ENCODE data around the gene PCDH15.
"Not testable (repeated sequence)": the region's sequence is repeated elsewhere in the genome, so short reads cannot be mapped to it uniquely, and the experiment has no call there.

The PCDH15 gene

DNA sequence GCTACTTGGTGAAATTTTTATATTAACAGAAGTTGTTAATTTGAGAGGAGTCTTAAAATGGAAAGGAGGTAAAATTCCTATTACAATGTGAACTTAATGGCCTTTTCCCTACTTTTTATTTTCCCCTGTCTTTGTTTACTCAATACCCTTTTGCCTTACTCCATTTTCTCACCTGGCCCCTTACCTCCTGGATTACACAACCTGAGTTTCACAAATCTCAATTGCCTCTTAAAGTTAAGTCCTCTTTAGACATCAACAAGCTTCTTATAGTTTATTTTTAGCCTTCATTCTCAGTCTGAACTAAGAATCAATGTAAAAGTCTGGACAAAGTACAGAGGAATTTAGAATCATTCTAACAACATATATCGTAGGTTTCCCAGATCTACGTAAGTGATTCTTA is 247.0 kb downstream of the PCDH15 start:
- DNase-seq (ENCODE audit: low spot score): no peak

DNA sequence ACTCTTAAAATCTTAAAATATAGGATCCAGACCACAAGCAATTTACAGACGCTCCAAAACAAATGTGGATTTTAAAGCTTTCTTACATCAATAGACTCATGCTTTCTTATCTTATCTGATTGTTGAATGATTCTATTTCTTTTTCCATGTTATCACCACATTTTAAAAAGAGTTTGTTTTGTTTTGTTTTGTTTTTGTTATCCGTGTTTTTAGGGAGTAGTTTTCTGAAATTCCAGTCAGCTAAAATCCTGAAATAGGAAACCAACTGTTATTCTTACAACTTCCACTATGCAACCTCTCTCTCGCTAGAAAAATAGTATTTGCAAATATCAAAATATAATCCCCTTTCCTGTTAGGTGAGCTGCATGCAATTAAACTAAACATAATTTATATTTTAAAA is 251.0 kb downstream of the PCDH15 start:
- DNase-seq (ENCODE audit: low spot score): no peak

- DNase-seq (ENCODE audit: low spot score): no peak
Measured at GRCh38 chr10:54531296-54531695, 269.7 kb downstream of the PCDH15 start.

DNA sequence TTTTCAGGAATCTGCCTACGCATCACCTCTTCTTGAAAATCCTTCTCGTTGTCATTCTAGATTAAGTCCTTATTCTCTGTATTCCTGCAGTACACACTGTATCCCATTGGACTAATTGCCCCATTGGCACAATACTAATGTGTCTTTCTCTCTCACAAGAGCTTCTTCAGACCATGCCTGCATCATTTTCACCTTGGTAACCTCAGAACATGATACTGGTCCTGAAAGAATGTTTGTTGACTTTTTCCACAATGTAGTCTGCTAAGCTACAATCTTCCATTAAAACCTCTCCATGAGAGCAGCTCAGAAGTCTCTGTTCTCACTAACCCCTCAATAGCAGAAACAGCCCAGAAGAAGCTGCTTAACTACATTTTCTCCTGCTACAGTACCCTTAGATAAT is 270.7 kb downstream of the PCDH15 start:
- DNase-seq (ENCODE audit: low spot score): no peak

- no peak for DNase-seq (ENCODE audit: low spot score)
Measured at GRCh38 chr10:54525816-54526215, 275.2 kb downstream of the PCDH15 start.

DNA sequence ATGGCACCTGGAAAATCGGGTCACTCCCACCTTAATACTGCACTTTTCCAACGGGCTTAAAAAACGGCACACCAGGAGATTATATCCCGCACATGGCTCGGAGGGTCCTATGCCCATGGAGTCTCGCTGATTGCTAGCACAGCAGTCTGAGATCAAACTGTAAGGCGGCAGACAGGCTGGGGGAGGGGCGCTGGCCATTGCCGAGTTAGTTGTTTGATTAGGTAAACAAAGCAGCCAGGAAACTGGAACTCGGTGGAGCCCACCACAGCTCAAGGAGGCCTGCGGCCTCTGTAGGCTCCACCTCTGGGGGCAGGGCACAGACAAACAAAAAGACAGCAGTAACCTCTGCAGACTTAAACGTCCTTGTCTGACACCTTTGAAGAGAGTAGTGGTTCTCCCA is 285.8 kb downstream of the PCDH15 start:
- not testable (repeated sequence) for DNase-seq (ENCODE audit: low spot score)

GRCh38 chr10:54503863-54504262 is 297.2 kb downstream of the PCDH15 start:
- no peak for DNase-seq (ENCODE audit: low spot score)

DNA sequence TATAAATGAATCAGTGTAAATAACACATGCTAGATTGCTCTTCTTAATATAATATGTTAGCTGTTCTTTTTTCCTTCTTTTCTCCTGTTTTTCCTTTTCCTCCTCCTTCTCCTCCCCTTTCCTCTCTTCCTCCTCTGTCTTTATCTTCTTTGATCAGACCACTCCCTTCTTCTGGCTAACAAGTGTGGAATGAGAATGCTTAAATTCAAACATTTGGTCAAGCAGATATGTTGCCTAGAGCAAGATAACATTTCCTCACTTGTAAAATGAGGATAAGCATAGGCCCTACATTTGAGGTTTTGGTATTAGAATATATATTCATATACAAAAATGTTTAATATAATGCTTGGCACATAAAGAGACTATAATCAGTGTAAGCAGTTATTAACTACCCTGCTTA is 299.1 kb downstream of the PCDH15 start:
- DNase-seq (ENCODE audit: low spot score): no peak

DNA sequence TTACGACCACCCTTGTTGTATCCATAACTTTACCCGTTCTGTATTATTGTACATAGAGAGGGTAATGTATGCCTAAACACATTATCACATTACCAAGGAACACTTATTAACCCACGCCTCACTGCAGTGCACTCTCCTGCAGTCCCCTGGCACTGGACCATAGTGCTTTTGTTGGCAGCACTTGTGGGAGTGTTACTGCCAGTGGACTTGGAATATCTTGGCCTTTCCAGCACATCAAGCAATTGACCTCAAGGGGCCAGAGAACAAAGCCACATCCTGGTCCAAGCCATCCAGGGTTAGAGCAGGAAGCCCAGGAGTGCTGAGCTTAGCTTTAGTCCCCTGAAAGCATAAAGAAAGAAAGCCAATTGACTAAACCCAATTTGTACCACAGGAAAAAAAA is 304.2 kb downstream of the PCDH15 start:
- DNase-seq (ENCODE audit: low spot score): no peak

GRCh38 chr10:54487743-54488142 is 313.3 kb downstream of the PCDH15 start:
- no peak for DNase-seq (ENCODE audit: low spot score)

DNA sequence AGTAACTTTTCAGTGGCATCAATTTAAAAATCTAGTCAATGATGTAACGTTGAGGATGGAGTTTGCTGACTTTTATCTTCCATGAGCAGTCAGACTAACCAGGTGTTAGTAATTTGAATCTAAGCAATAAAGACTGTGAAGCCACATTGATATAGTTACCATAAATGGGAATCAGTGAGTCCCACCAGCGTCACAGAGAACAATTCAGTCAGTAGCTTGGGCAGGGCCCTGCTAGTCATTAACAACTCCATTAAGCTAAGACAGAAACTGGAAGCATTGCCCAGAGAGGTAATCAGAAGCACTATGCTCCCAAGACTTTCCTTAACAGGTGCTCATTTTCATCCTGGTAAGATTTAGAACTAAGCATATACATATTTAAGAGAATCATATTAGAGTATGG is 315.1 kb downstream of the PCDH15 start:
- no peak for DNase-seq (ENCODE audit: low spot score)

DNA sequence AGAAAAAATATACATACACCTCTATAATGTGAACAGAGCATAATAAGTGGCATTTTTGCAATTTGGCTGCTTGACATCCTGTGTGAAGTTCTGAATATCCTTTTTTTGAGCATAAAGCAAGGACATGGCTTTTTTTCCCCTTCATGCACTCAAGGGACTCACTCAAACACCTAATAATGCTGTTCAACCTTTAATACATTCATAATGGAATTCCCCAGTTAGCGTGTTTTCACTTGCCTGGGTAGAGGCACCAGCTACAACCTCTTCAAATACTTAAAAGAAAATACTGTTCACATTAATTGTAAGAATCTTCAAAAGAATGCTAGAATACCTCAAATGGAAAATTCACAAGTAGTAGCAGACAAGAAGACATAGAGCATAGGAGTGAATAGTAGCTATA is 316.8 kb downstream of the PCDH15 start:
- no peak for DNase-seq (ENCODE audit: low spot score)

DNA sequence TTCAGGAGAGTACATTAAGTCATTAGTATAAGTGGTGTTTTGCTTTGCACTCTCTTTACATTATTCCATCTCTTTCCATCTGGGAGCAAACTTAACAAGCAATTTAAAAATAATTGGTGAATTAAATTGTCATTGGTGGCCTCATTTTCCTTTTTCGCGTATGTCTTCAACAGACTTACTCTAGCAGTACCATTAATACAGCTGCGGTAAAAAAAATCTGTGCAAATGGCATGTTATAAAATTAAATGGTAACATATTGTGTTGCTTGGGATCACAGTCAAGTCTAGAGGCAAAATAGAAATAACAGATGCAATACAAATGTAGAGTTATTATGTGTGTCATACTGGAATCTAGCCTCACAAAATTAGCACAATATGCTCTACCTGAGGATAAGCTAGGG is 322.4 kb downstream of the PCDH15 start:
- DNase-seq (ENCODE audit: low spot score): no peak

DNA sequence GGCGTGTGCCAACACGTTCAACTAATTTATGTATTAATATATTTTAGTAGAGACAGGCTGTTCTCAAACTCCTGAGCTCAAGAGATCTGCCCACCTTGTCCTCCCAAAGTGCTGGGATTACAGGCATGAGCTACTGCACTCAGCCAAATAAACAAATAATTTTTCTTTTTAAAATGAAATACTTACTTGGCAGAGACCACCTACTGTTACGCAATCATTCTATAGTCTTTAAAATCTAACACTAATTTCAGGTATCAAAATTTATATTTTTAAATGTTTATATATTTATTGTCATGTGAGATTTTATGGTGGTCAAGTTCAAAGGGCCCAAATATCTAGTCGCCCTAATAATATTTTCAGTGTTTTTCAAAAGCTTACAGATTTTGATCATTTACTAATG is 323.3 kb downstream of the PCDH15 start:
- no peak for DNase-seq (ENCODE audit: low spot score)

DNA sequence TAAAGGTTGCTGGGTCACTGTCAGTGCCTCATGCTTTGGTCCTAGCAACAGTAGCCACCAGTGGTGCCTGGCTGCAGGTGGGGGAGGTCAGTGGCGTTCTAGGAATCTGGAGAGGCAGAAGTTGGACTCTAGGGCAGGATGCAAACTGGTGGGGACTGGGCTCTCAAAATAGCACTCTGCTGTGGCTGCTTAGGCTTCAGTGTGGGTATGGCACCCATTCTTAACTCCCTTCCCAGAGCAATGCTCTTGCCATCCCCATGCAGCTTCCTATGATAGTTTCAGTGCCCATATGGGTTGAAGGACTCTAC is 330.8 kb downstream of the PCDH15 start:
- no peak for DNase-seq (ENCODE audit: low spot score)

DNA sequence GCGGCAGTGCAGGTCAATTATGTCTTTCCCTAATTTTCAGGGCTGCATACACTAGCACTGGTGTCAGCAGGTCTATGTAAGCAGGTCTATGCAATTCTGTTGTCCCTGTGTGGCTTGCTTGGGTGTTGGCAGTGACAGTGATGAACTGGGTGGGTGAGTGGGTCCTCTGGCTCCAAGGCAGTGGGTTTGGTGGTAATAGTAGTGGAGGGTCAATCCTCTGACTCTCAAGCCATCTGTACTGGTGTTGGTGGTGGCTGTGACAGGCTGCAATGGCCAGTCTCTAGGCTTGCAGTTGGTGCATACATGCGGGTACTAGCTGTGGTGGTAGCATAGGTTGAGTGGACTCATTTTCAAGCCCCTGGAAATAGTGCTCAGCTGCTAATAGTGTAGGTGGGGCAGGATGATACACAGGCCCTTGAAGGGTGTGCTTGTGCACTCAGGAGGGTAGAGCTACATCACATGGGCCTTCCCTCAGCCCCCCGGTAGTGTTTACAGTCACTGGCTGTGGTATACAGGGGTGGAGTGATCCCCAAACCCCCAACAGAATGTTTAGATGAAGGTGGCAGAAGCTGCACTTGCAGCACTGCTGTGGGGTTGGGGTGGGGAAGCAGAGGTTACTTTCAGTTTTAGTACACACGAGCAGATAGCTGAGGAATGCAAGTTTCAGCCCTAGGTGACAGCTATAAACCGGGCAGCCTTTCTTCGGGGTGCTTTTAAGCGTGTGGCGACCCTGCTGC is 331.3 kb downstream of the PCDH15 start:
- DNase-seq (ENCODE audit: low spot score): no peak

DNA sequence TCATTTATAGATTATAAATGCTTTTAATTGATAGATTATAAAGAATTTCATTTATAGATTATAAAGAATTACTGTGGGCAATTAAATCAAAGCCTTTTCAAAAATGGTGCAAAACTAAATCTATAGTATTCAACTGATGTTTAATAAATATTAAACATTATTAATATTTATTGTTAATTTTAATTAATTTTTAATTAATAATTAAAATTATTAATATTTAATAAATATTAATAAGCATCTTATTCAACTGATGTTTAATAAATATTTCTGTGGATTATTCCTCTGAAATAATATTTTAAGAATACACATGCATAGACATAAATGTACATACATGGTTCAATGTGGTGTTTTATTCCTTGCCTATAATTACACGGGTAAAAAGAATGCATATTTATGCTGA is 346.8 kb downstream of the PCDH15 start:
- no peak for DNase-seq (ENCODE audit: low spot score)

DNA sequence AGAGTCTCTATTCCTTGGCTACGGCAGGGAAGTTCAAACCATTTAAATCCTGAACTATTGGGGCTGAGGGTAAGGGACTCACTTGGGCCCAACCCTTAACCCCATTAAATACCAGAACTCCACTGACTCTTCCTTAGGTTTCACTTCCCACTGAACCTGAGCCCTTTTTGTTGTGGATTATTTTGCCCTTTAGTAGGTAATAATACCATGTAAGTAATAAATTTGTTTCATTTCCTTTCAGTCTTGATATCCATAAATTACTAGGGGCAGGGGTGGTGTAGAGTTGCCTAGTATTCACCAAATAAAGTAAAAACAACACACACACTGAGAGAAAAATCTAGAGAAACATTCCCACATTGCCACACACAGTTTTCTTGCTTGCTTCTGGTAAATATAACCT is 352.0 kb downstream of the PCDH15 start:
- DNase-seq (ENCODE audit: low spot score): no peak

- DNase-seq (ENCODE audit: low spot score): no peak
Measured at GRCh38 chr10:54444170-54444569, 356.9 kb downstream of the PCDH15 start.

DNA sequence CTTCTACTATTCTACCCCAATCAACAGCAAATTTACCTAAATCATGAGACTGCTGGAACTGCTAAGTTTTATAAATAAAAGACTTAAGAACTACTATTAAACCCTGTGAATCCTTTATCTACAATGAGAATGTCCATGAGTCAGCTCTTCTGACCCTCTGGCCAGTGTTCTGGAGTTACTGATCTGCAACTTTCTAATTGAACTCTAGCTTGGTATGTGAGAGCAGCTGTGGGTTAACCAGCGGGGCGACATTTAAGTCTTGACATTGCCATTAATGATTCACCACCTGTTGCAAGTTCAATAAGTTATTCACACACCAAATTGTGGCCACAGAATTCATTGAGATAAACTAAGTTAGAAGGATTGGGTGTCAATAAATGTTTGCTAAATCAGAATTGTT is 359.8 kb downstream of the PCDH15 start:
- no peak for DNase-seq (ENCODE audit: low spot score)

- no peak for DNase-seq (ENCODE audit: low spot score)
Measured at GRCh38 chr10:54434782-54435181, 366.2 kb downstream of the PCDH15 start.

GRCh38 chr10:54415483-54415882 is 385.5 kb downstream of the PCDH15 start:
- DNase-seq (ENCODE audit: low spot score): no peak

DNA sequence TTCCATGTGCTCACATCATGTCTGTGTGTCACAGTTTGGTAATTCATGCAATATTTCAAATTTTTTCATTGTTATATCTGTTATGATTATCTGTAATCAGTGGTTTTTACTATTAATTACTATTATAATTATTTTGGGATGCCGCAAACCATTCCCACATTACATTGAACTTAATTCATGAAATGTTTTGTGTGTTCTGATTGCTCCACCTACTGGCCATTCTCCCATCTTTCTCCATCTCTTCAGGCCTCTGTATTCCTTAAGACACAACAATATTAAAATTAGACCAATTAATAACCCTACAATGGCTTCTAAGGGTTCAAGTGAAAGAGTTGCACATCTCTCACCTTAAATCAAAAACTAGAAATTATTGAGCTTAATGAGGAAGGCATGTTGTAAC is 398.5 kb downstream of the PCDH15 start:
- no peak for DNase-seq (ENCODE audit: low spot score)

GRCh38 chr10:54396031-54396430 is 405.0 kb downstream of the PCDH15 start:
- no peak for DNase-seq (ENCODE audit: low spot score)

DNA sequence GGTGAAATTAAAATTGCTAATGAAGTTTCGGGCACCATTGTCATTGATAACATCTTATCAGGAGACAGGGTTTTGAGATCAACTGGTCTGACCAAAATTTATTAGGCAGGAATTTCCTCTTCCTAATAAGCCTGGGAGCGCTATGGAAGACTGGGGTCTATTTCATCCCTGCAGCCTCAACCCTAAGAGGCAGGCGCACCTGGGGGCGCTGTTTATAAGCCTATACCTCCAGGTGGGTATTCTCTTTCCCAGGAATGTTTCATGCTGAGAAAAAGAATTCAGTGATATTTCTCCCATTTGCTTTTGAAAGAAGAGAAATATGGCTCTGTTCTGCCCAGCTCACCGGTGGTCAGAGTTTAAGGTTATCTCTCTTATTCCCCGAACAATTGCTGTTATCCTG is 406.4 kb downstream of the PCDH15 start:
- DNase-seq (ENCODE audit: low spot score): not testable (repeated sequence)
